HEK293T (cell line): Measurements from ENCODE around the gene ABHD14A.

Source experiments
- FOXM1 ChIP-seq: fragments of 450-650 bp; IDR thresholded peaks from 2 replicates; pipeline ENCODE4 v1.6.1; 2017; ENCODE audit warnings: mild to moderate bottlenecking, borderline replicate concordance
- HDGF ChIP-seq: fragments of 450-650 bp; IDR thresholded peaks from 2 replicates; pipeline ENCODE4 v1.6.1; 2017; ENCODE audit warnings: antibody characterized with exemption, borderline replicate concordance
- SP1 ChIP-seq: fragments of 450-650 bp; IDR thresholded peaks from 2 replicates; pipeline ENCODE4 v1.6.1; 2017

DNA sequence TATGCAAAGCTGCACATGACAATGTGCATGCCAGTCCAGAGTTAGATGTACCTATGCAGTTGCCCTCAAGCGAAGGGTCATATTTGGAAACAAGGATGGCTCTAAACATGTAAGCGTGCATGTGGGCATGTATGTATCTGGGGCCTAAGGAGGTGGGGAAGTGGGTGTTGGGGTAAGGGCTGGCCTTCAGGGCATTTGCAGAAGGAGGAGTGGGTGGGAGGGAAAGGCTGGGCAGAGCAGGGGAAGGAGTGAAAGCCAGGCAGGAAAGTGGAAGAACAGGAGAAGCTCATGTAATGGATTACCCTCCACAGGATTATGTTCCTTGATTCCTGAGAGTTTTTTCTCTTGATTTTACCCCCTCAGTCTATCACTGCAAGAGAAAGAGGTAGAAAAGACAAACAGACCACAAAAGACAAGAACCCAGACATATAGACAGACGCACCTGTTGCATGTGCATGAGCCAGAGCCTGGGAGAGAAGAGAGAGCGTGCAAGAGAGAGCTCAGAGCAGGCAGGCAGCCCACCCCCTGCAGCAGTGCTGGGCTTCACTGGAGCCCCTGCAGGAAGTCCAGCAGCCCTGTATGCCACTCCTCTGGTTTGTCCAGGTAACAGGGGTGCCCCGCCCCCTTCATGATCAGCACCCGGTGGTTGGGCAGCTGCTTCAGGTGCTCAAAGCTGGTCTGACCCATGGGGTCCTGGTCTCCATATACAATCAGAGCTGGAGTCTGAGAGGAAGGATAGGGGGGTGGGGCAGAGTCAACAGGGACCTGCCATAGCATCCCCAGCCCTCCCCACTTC lies 5.8 kb upstream of the ABHD14A start:
- TF ChIP-seq HDGF = no peak
- no peak for TF ChIP-seq SP1
- TF ChIP-seq FOXM1 = no peak
